Measurements from ENCODE around the gene PEX11G.

Gene PEX11G

GRCh38 chr19:7522923-7523667 is 34.3 kb upstream of the PEX11G start:
- peak overlapping the region; percentile 77 to 83 for H3K4me3 ChIP-seq
- H3K36me3 ChIP-seq: peaks cover 22 to 61% (median 34%) of the 10 kb centered on the region in 3 donors
- TF ChIP-seq, protein P1, sequence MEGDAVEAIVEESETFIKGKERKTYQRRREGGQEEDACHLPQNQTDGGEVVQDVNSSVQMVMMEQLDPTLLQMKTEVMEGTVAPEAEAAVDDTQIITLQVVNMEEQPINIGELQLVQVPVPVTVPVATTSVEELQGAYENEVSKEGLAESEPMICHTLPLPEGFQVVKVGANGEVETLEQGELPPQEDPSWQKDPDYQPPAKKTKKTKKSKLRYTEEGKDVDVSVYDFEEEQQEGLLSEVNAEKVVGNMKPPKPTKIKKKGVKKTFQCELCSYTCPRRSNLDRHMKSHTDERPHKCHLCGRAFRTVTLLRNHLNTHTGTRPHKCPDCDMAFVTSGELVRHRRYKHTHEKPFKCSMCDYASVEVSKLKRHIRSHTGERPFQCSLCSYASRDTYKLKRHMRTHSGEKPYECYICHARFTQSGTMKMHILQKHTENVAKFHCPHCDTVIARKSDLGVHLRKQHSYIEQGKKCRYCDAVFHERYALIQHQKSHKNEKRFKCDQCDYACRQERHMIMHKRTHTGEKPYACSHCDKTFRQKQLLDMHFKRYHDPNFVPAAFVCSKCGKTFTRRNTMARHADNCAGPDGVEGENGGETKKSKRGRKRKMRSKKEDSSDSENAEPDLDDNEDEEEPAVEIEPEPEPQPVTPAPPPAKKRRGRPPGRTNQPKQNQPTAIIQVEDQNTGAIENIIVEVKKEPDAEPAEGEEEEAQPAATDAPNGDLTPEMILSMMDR (IDR thresholded peaks at IDR 0.05): no peak
- peak overlapping the region; percentile 71 to 74 for H3K27ac ChIP-seq
- peak in 1 of 2 donors; percentile 48 for DNase-seq
- peaks cover 0 to 35% (median 21%) of the 10 kb centered on the region in 4 donors for H3K4me1 ChIP-seq
- intact Hi-C loops (cut with DNase I; ENCODE audit: low total_unique reads): no loop called here
- H3K27me3 ChIP-seq: no peaks in the 10 kb centered on the region
- H3K9me3 ChIP-seq: no peaks in the 10 kb centered on the region

DNA sequence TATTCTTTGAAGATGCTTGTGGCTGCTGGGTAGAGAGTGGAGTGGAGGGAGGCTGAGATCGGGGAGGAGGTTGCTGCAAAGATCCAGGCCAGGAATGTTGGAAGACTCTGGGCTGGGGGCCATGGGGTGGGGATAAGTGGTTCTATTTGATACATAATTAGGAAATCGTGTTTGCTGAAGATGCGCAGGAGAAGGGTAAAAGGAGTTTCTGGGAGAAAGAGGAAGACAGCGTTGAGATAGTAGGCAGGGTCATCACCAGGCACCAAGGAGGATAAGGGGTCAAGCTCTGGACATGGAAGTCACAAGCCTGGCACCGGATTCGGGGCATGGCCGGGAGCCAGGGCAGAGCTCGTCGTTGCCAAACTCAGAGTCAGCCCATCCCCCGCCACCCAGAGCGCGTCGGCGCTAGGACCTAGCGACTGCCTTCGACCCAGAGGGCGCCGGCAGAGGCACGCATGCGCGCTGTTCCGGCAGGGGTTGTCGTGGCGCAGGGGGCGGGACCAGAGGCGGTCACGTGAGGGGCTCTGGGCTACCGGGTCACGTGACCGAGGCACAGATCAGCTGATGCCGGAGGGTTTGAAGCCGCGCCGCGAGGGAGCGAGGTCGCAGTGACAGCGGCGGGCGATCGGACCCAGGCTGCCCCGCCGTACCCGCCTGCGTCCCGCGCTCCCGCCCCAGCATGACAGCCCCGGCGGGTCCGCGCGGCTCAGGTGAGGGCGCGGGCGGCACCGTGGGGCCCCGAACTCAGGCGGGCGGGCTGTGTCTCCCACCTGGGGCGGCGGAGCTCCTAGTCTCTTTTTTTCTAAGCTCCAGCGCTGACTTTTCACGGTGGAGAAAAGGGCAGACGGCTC is 33.5 kb upstream of the PEX11G start, which contains the start of gene MCOLN1:
TSS of gene MCOLN1 (plus strand) at position 553 of the 851 bp plus-strand sequence. CDS start at position 680, 127 bp downstream.
- no peaks in the 10 kb centered on the region for H3K9me3 ChIP-seq
- TF ChIP-seq, protein P1 (IDR thresholded peaks at IDR 0.05): peak in 1 of 2 experiments; percentile 28
- H3K36me3 ChIP-seq: peaks cover 19 to 53% (median 34%) of the 10 kb centered on the region in 3 donors
- H3K4me1 ChIP-seq: peaks cover 0 to 42% (median 27%) of the 10 kb centered on the region in 4 donors
- H3K27me3 ChIP-seq: no peaks in the 10 kb centered on the region
- H3K4me3 ChIP-seq: peak within 1 kb of the TSS; percentile 77 to 83
- intact Hi-C loops (cut with DNase I; ENCODE audit: low total_unique reads): no loop called here
- peak within 1 kb of the TSS; percentile 71 to 74 for H3K27ac ChIP-seq
- peak; percentile 99 to 100 for DNase-seq

GRCh38 chr19:7521551-7522071 is 32.8 kb upstream of the PEX11G start:
- H3K36me3 ChIP-seq: peaks cover 13 to 47% (median 31%) of the 10 kb centered on the region in 3 donors
- H3K27ac ChIP-seq: peak overlapping the region; percentile 71 to 74
- no peak for DNase-seq
- TF ChIP-seq, protein P1 (IDR thresholded peaks at IDR 0.05): no peak
- H3K4me1 ChIP-seq: peaks cover 0 to 49% (median 34%) of the 10 kb centered on the region in 4 donors
- no peaks in the 10 kb centered on the region for H3K27me3 ChIP-seq
- intact Hi-C loops (cut with DNase I; ENCODE audit: low total_unique reads): no loop called here
- H3K9me3 ChIP-seq: no peaks in the 10 kb centered on the region
- peak overlapping the region; percentile 77 to 83 for H3K4me3 ChIP-seq

DNA sequence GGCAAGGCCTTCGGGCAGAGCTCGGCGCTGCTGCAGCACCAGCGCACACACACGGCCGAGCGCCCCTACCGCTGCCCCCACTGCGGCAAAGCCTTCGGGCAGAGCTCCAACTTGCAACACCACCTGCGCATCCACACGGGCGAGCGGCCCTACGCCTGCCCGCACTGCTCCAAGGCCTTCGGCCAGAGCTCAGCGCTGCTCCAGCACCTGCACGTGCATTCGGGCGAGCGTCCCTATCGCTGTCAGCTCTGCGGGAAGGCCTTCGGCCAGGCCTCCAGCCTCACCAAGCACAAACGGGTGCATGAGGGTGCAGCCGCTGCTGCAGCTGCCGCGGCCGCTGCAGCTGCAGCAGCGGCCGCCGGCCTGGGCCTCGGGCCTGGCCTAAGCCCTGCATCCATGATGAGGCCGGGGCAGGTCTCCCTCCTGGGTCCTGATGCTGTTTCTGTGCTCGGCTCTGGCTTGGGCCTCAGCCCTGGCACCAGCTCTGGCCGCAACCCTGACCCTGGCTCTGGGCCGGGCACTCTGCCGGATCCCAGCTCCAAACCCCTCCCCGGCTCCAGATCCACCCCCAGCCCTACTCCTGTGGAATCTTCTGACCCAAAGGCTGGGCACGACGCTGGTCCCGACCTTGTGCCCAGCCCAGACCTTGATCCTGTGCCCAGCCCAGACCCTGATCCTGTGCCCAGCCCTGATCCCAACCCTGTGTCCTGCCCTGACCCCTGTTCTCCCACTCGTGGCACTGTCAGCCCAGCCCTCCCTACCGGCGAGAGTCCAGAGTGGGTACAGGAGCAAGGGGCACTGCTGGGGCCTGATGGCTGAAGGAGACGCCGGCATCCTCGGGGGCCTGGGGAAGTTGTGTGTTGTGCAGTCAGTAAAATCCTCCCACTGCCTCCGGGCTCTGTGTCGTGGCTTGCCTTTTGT is 31.6 kb upstream of the PEX11G start:
- H3K27ac ChIP-seq: peak overlapping the region; percentile 57 to 58
- H3K4me1 ChIP-seq: peaks cover 0 to 55% (median 36%) of the 10 kb centered on the region in 4 donors
- peaks cover 6 to 34% (median 21%) of the 10 kb centered on the region in 3 donors for H3K36me3 ChIP-seq
- H3K4me3 ChIP-seq: no peak overlapping the region
- no peaks in the 10 kb centered on the region for H3K27me3 ChIP-seq
- no peak for DNase-seq
- intact Hi-C loops (cut with DNase I; ENCODE audit: low total_unique reads): no loop called here
- TF ChIP-seq, protein P1 (IDR thresholded peaks at IDR 0.05): no peak
- H3K9me3 ChIP-seq: no peaks in the 10 kb centered on the region
